IPS-11a (cell line): ENCODE measurements around the gene ZNF547.

Experiments used
- H3K4me3 ChIP-seq: one replicate; pipeline ENCODE4 v1.5.1; 2013; ENCODE audit warnings: low read depth, low read length, control low read depth

The ZNF547 gene

DNA sequence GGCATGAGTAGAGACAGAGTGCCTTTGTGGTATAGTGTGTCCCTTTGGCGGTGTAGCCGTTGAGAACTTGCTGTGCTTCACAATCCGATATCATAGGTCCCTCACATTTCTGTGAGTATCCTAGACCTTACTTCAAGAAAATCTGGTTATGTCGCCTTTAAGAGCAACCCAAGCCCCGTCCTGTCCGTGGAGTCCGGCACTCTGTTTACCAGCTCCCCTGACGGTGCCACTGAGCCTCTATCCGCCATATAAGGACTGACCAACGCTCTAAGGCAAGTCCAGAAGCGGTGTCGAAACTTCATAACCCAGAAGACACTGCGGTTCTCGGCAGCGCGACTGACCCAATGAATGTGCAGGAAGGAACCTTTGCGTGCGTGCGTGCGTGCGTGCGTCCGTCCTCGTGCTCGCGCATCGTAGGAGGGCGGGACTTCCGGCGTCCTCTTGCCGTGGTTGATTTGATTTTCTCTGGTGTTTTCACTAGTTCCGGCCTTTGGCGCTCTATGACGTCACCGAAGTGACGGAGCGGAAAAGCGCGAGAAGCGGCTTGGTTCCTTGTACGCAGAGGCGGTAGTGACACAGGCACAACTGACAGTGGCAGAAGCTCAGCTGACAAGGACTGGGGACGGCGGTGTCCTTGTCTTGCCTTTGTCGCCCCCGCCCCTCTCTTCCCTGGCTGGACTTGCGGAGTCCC, at the start of gene ZNF547, which contains the start of gene TRAPPC2B:
ZNF547 (plus strand) TSS at position 555 of the 691 bp plus-strand sequence. CDS start 5,005 bp downstream, outside the sequence.
TRAPPC2B (plus strand) TSS at position 555 of the 691 bp plus-strand sequence. CDS start 1,283 bp downstream, outside the sequence.
- H3K4me3 ChIP-seq: peak within 1 kb of the TSS; percentile 79

DNA sequence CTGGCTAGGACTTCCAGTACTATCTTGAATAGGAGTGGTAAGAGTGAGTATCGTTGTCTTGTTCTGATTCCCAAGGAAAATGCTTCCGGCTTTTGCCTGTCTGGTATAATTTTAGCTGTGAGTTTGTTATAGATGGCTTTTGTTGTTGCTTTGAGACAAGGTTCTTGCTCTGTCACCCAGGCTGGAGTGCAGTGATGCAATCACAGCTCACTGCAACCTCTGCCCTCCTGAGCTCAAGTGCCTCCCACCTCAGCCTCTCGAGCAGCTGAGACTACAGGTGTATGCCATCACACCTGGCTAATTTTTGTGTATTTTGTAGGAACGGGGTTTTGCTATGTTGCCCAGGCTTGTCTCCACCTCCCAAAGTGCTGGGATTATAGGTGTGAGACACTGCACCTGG, 49.2 kb upstream of the ZNF547 start:
- H3K4me3 ChIP-seq: no peak overlapping the region

DNA sequence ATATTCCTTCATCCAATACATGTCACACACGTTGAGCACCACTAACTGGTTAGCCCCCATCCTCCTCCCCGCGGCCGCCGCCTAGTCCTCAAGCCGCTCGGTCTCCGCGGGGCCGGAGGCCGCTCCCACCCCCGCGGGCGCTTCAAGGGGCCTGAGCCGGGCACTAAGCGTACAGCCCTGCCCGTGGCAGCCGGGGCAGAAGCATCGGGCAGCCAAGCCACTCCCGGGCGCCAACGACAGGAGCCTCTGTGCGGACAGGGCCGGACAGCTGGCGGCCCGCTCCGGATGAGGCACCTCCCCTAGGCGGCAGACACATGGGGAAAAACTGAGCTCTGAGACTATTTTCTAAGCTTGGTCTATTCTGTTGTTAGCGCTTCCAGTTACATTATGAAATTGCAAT, 45.8 kb upstream of the ZNF547 start:
- H3K4me3 ChIP-seq: no peak overlapping the region

DNA sequence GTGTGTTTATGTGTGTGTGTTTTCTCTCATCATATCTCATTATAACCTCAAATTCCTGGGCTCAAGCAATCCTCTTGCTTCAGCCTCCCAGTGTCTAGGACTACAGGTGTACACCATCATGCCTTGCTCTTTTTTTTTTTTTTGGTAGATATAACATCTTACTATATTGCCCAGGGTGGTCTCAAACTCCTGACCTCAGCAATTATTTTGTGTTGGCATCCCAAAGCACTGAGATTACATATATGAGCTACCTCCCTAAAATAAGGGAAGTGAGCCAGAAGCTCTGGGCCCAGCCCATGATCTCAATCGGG, 43.5 kb upstream of the ZNF547 start:
- H3K4me3 ChIP-seq: peak overlapping the region; percentile 89

DNA sequence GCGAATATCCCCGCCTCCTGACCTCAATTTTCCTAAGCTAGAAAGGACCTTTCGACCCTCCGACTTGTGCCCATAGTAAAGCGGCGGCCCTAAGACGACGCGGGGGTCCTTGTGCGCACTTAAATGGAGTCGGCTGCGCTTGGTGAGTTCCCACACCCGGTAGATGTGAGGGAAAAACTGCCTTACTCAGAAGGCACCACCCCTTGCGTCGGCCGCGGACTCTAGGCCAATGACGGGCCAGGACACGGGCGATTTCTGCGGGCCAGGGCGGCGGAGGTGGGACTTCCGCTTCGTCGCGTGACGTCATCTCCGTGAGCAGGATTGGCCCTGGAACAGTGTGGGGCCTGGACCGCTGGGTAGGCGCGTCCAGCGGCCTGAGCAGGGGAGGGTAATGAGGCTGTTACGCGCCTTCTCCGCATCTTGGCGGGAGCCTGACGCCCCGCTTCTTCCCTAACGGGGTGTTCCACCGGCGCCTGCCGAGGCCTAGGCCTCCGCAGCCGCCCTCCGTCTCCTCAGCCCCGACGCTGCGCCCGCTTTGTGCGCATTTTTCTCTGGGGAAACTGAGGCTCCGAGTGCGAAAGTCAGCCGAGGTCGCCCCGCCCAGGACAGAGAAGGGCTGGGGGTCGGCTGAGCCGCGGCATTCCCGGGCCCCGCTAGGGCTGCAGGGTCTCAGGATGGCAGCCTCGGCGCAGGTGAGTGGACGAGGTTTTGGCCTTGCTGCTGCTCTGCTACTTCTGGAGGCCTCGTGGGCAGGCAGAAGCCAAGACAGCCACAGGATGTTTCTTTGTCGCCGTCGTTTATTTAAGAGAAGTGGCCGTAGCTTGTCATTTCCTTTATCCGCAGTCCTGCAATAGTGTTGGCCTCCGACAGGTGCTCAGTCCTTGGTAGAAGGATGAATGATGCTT, 42.9 kb upstream of the ZNF547 start, which contains the start of gene ZNF543:
ZNF543 (plus strand) TSS at position 293 of the 905 bp plus-strand sequence; CDS start at position 675, 382 bp downstream.
- peak within 1 kb of the TSS; percentile 89 for H3K4me3 ChIP-seq

DNA sequence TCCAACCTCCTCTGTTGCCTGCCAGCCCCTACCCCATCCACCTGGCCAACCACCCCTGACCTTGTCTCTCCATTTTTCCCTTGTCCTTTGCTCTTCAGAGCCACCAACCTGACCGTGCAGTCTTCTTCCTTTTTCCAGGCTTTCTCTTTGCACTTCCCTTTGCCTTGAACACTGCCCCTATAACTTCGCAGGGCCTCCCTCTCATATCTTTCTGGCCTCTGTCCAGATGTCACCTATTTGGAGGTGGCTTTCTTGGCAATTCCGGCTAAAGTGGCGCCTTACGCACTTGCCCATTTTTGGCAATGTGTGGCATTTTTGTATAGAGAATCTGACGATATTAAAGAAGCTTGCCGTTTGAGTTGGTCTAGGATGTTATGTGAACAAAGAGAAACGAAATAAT, 42.2 kb upstream of the ZNF547 start:
- H3K4me3 ChIP-seq: peak overlapping the region; percentile 89

DNA sequence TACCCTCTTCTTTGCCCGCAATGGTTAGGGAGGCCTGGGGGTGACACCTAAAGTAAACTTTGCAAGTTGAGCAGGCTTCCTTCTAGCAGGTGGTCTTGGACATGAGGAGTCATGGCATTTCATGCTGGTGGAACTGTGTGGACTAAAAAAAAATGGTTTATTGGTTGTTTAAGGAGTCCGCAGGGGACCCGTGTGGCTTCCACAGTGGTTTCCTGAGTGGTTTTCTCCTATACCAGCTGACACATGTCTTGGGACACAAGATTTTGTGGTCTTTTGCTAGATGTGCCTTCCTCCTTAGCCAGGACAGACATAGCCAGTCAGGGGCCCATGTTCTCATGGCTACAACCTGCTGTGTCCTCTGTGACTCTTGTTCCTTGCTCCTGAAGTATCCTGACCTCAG, 41.6 kb upstream of the ZNF547 start:
- no peak overlapping the region for H3K4me3 ChIP-seq

DNA sequence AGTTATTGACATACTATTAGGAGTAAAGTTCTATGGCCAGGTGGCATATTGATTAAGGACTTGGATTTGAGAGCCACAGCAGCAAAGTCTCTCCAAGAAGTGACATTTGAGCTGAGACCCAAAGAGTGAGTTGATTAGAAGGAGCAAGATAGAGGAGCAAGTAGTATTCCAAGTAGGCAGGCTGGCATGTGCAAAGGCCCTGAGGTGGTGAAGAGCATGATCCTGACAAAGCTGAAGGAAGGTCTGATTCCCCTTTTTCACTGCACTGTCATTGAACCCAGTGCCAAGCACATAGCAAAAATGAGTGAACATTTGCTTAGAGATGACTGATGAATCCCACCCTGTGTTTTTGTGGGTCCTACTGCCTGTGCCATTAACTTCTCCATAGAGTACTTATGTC, 38.4 kb upstream of the ZNF547 start:
- H3K4me3 ChIP-seq: no peak overlapping the region

DNA sequence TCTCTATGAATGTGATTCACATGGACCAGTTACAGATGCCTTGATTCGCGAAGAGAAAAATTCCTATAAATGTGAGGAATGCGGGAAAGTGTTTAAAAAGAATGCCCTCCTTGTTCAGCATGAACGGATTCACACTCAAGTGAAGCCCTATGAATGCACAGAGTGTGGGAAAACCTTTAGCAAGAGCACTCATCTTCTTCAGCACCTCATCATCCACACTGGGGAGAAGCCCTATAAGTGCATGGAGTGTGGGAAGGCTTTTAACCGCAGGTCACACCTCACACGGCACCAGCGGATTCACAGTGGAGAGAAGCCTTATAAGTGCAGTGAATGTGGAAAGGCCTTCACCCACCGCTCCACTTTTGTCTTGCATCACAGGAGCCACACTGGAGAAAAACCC, 35.4 kb upstream of the ZNF547 start:
- no peak overlapping the region for H3K4me3 ChIP-seq

DNA sequence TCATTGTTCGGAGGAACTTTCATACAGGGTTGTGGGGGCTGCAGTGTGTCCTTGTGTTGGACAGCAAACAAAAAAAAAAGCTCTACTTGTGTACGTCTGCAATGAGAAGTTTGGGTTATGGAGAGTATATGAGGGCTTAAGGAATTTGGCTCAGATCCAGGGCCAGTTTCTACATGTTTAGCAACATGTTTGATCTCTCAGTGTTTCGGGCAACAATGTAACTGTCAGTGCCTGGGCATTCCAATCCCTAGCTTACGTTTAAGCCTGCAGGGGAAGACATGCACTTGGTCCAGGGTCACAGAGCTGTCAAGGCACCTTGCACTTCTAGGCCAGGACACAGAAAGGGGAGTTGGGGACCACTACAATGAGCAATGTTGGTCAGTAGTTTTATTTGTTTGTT, 29.2 kb upstream of the ZNF547 start:
- no peak overlapping the region for H3K4me3 ChIP-seq

DNA sequence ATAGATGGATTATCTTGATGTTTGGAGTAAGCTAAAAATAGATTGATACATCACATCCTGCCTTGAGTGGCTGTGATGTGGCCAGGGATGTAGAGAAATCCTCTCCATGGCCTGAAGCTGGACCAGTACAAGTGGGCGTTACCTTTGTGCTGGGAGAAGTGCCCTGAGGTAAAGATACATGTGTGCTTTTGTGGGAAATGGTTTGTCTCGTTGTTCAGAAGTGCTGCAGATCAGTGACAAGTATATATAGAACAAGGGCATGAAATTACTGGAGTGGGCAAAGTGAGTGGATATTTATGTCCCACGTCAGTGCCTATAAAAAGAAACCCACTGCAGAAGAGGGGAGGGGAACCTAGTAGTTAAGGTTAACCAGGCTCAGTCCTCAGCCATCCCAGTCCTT, 24.5 kb upstream of the ZNF547 start:
- H3K4me3 ChIP-seq: no peak overlapping the region

DNA sequence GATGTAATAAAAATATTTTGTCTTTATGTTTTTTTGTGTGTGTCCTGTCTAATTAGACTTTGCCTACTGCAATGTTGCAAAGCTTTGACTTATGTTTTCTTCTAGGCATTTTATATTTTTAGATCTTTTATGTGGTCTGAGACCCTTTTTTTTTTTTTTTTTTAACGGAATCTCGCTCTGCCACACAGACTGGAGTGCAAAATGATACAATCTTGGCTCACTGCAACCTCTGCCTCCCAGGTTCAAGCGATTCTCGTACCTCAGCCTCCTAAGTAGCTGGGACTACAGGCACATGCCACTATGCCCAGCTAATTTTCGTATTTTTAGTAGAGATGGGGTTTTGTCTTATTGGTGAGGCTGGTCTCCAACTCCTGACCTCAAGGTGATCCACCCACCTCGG, 20.8 kb upstream of the ZNF547 start:
- no peak overlapping the region for H3K4me3 ChIP-seq

DNA sequence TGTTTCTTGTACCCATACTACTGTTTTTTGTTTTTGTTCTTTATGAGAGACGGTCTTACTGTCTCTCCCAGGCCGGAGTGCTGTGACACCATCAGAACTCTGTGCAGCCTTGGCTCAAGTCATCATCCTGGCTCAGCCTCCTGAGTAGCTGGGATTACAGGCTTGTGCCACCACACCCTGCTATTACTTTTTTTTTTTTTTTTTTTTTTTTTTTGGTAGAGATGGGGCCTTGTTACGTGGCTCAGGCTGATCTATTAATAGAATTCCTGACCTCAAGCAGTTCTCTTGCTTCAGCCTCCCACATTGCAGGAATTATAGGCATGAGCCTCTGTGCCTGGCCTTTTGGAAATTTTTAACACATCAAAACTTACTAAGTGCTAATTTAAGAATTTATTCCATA, 15.2 kb upstream of the ZNF547 start:
- no peak overlapping the region for H3K4me3 ChIP-seq

DNA sequence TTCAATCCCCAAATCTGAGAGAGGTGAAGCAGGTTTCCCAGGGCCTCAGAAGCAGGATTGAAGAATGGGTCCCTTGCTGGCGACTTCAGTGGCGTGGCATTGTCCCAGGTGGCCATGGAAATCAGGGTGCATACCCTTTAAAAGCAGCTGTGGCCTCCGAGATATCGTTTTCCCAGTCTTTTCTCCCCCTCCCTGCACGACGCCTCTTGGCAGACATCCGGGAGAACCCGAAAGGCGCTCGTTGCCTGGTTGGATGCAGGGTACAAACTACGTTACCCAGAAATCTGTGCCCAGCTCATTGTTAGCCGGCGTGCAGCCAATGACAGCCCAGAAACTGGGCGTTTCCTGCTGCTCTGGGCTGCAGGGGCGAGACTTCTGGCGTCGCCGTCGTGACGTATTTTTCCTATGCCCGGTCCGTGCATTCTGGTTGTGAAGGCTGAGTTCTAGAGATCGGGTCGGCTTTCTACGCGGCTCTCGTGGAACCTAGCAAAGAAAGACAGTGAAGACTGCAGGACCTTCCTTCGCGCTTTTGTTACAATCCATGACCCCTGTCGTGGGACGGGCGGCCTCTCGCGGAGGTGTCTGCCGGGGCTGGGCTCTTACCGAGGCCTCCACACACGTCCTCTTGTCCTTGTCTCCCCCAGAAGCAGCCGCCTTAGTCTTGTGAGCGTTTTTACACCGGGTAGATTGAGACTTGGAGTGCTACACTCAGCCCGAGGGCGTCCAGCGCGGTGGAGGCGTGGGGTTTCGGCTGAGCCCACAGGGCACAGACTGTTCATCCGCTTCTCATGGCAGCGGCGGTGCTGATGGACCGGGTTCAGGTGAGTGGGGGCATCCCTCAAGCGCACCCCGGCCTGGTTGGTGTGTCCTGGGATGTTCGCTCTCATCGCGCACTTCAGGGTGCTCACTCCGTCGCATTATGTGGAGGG, 12.2 kb upstream of the ZNF547 start, which contains the start of gene ZNF304:
ZNF304 (plus strand) TSS at position 395 of the 929 bp plus-strand sequence; CDS start at position 789, 394 bp downstream.
- H3K4me3 ChIP-seq: peak within 1 kb of the TSS; percentile 99

DNA sequence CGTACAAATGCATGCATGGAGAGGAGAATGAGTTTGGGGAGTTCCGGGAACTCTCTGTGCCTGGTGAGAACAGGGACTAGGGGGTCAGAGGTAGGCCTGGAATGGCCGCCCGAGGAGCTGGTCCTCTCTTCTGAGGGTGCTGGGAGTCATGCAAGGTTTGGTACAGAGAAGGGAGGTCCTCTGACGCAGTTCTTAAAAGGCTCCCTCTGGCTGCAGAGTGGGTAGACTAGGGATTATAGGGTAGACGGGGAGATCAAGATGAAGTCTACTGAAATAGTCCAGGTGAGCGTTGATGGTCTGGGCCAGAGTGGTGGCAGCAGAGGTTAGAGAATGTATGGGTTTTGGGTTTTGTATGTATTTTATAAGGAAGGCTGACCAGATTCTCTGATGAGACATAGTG, 11.5 kb upstream of the ZNF547 start:
- peak overlapping the region; percentile 99 for H3K4me3 ChIP-seq

DNA sequence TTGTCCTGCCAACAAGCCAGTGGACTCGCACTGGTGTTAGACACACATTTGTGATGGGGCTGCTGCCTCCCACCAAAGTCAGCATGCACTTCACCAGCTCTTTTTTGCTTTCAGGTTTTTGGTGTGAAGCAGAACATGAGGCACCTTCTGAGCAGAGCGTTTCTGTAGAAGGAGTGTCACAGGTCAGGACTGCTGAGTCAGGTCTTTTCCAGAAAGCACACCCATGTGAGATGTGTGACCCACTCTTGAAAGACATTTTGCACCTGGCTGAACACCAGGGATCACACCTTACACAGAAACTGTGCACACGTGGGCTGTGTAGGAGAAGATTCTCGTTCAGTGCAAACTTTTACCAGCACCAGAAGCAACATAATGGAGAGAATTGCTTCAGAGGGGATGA, 7.4 kb upstream of the ZNF547 start:
- H3K4me3 ChIP-seq: no peak overlapping the region

DNA sequence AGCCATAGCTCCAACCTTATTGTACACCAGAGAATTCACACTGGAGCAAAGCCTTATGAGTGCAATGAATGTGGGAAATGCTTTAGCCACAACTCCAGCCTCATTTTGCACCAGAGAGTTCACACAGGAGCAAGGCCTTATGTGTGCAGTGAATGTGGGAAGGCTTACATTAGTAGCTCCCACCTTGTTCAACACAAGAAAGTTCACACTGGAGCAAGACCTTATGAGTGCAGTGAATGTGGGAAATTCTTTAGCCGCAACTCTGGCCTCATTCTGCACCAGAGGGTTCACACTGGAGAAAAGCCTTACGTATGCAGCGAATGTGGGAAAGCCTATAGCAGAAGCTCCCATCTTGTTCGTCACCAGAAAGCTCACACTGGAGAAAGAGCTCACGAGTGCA, 5.9 kb upstream of the ZNF547 start:
- no peak overlapping the region for H3K4me3 ChIP-seq

DNA sequence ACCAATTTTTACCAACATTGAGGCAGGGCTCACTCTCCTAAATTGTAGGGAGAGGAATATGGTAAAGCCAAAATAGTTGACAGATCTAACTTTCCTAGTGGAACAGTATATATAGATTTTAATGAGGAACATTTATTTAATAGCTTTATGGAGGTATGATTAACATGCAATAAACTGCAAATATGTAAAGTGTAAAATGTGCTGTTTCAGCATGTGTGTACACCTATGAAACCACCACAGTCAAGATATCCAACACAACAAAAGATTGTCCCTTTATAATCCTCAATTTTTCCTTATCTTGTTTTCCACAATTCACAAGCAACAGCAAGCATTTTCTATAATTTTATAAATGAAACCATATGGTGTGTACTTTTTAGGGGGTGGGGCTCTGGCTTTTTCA, 4.1 kb upstream of the ZNF547 start:
- H3K4me3 ChIP-seq: no peak overlapping the region

DNA sequence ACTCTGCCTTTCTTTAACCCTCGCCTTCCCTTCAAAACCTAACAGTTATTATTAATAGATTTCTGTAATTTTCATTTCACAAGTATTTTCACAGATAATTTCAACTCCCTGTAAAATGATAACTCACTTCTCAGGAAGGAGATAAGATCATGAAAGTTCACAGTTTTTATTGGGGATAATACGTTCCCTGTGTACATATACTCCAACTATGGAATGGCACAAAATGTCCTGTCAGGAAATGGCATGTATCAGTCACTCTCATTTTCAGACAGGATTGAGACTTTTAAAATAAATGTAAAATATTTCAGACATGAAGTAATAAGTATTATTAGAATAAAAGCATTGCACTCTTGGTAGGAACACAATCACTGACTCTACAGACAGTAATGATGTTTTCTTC, 932 bp upstream of the ZNF547 start:
- H3K4me3 ChIP-seq: peak overlapping the region; percentile 79

DNA sequence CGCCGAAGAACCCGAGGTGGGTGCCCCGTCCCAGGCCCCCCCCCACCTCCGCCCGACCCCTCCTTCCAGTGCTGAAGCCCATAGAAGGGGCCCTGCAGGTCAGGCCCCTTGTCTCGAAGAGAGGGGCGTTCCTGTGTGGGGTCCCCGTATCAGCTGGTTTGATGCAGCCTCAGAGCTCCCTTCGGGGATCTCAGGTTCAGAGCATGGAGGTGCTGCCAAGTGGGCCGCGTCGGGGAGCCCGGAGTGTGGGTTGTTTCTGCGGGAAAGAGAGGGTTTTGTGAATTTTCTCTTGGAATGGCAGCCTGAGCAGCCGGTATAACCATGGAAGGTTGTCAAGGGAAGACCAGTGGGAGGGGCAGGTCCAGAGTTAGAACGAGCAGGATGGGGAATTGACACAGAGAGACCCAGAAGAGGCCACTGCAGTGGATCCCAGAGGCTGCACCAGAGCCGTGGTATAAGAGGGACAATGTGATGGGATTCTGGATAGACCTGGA, 384 bp downstream of the ZNF547 start:
- peak overlapping the region; percentile 79 for H3K4me3 ChIP-seq

DNA sequence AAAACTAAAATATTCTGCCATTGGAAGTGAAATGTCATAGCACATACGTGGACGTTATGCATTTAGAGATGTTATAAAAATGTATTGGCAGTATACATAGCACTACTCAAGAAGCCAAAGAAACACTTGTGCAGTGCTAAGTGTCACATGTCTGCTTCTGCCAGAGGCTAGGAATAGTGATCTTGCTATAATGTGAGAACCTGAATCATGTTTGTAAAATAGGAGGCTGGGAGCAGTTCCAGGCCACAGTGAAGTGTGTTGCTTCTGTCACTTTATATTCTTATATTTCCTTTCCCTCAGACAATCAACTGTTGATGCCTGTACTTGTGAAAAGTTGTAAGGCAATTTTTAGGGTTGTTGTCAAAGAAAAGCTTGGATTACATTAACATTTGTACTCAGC, 3.4 kb downstream of the ZNF547 start:
- no peak overlapping the region for H3K4me3 ChIP-seq
